ENCODE data around the gene CXorf65.

The CXorf65 gene

GRCh38 chrX:71107245-71107644 is 705 bp upstream of the CXorf65 start:
- no peak for DNase-seq

GRCh38 chrX:71105628-71106027 is 912 bp downstream of the CXorf65 start:
- DNase-seq, result no peak

GRCh38 chrX:71103110-71103983 is 3.2 kb downstream of the CXorf65 start:
- peak in 6 of 51 donors; percentile 1 to 7 (median 2) for DNase-seq

- DNase-seq, result no peak
Observed at GRCh38 chrX:71102292-71102691, 4.2 kb downstream of the CXorf65 start.

GRCh38 chrX:71100581-71101505 is 5.7 kb downstream of the CXorf65 start:
- no peak for DNase-seq

- DNase-seq, result no peak
Observed at GRCh38 chrX:71099736-71100135, 6.8 kb downstream of the CXorf65 start.

GRCh38 chrX:71098951-71099506 is 7.5 kb downstream of the CXorf65 start:
- no peak for DNase-seq

- peak in 35 of 51 donors; percentile 0 to 62 (median 12) for DNase-seq
Observed at GRCh38 chrX:71098302-71098701, 8.2 kb downstream of the CXorf65 start.

- peak in 1 of 51 donors; percentile 34 for DNase-seq
Observed at GRCh38 chrX:71096760-71097032, 9.8 kb downstream of the CXorf65 start.

GRCh38 chrX:71095981-71096759 is 10.4 kb downstream of the CXorf65 start:
- DNase-seq, result peak in 15 of 51 donors; percentile 1 to 70 (median 23)

- peak; percentile 19 to 93 (median 79) for DNase-seq
Observed at GRCh38 chrX:71095555-71095980, 11.0 kb downstream of the CXorf65 start, which contains the start of gene FOXO4. Gene FOXO4 (plus strand): TSS chrX:71095851. CDS start chrX:71096529, 678 bp downstream.

GRCh38 chrX:71095033-71095432 is 11.5 kb downstream of the CXorf65 start:
- no peak for DNase-seq

GRCh38 chrX:71091263-71091662 is 15.3 kb downstream of the CXorf65 start:
- DNase-seq, result no peak

- DNase-seq, result no peak
Observed at GRCh38 chrX:71085900-71086299, 20.6 kb downstream of the CXorf65 start.

- DNase-seq, result no peak
Observed at GRCh38 chrX:71082822-71083221, 23.7 kb downstream of the CXorf65 start.

GRCh38 chrX:71082124-71082647 is 24.4 kb downstream of the CXorf65 start:
- no peak for DNase-seq

GRCh38 chrX:71081330-71082123 is 25.0 kb downstream of the CXorf65 start:
- DNase-seq, result no peak

- no peak for DNase-seq
Observed at GRCh38 chrX:71070531-71070930, 36.0 kb downstream of the CXorf65 start.

- peak; percentile 21 to 97 (median 81) for DNase-seq
Observed at GRCh38 chrX:71068044-71068918, 38.3 kb downstream of the CXorf65 start, which contains the start of gene SNX12. Gene SNX12 (minus strand): TSS chrX:71068334. CDS start chrX:71068306, 28 bp downstream.

All from hypothalamus (tissue), 51 donors.